ENCODE data around the gene LRRC4. TPM values are rescaled to one million over a fixed set of nuclear protein-coding genes. Genes with fewer than 3 reads are reported as not detected.

LRRC4 gene
- polyA plus RNA-seq, 1 of the 3 experiments (the other 2 are of a cell fraction): 0.44 TPM

DNA sequence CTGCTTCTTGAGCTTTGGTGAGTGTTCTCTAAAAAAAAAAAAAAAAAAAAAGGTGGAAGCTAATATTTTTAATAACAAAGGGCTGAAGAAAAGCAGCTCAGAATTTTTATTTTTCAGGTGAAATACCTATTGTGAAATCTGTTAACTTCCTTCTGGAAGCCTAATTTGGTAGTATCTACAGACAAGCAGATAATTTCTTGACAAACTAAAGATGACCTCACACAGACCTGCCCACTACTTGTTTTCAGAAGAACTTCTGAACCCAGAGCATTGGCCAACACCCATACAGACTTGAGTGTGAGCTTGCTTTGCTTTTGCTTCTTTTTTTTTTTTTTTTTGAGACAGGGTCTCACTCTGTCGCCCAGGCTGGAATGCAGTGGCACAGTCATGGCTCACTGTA lies 31.2 kb downstream of the LRRC4 start:
- WGBS (ENCODE audit: low lambda C conversion rate): 95% methylated on average over 1 of the region's 1 CpG
- no peaks in the 10 kb centered on the region for H3K27me3 ChIP-seq (ENCODE audit: insufficient read depth)
- POLR2A ChIA-PET: interaction anchor here (0.6 to 1.1 kb wide), 2 partner anchors 23 to 53 kb away, joined by 3 to 4 read pairs; no protein-coding TSS in a partner anchor
- TF ChIP-seq, protein P1, sequence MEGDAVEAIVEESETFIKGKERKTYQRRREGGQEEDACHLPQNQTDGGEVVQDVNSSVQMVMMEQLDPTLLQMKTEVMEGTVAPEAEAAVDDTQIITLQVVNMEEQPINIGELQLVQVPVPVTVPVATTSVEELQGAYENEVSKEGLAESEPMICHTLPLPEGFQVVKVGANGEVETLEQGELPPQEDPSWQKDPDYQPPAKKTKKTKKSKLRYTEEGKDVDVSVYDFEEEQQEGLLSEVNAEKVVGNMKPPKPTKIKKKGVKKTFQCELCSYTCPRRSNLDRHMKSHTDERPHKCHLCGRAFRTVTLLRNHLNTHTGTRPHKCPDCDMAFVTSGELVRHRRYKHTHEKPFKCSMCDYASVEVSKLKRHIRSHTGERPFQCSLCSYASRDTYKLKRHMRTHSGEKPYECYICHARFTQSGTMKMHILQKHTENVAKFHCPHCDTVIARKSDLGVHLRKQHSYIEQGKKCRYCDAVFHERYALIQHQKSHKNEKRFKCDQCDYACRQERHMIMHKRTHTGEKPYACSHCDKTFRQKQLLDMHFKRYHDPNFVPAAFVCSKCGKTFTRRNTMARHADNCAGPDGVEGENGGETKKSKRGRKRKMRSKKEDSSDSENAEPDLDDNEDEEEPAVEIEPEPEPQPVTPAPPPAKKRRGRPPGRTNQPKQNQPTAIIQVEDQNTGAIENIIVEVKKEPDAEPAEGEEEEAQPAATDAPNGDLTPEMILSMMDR (IDR thresholded peaks at IDR 0.05): no peak
- TF ChIP-seq EZH2phosphoT487 (IDR thresholded peaks at IDR 0.05; ENCODE audit: borderline replicate concordance, low read depth) (no peak), RAD21 (IDR thresholded peaks at IDR 0.05; ENCODE audit: low read length) (no peak), FOXM1 (IDR thresholded peaks at IDR 0.05; ENCODE audit: low read depth) (no peak), YY1 (IDR thresholded peaks at IDR 0.05; ENCODE audit: low read depth) (no peak), GABPA (IDR thresholded peaks at IDR 0.05; ENCODE audit: low read depth) (no peak), CHD2 (IDR thresholded peaks at IDR 0.05; ENCODE audit: low read length, partially characterized antibody) (no peak), ELF1 (IDR thresholded peaks at IDR 0.05) (no peak), RCOR1 (IDR thresholded peaks at IDR 0.05; ENCODE audit: low read length) (no peak), MEF2A (IDR thresholded peaks at IDR 0.05; ENCODE audit: borderline replicate concordance, low read depth) (no peak), NRF1 (IDR thresholded peaks at IDR 0.05; ENCODE audit: low read depth, low read length) (no peak), SIN3A (IDR thresholded peaks at IDR 0.05; ENCODE audit: borderline replicate concordance, low read depth, low read length) (no peak)
- TF ChIP-seq, protein P2, sequence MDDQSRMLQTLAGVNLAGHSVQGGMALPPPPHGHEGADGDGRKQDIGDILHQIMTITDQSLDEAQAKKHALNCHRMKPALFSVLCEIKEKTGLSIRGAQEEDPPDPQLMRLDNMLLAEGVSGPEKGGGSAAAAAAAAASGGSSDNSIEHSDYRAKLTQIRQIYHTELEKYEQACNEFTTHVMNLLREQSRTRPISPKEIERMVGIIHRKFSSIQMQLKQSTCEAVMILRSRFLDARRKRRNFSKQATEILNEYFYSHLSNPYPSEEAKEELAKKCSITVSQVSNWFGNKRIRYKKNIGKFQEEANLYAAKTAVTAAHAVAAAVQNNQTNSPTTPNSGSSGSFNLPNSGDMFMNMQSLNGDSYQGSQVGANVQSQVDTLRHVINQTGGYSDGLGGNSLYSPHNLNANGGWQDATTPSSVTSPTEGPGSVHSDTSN (IDR thresholded peaks at IDR 0.05): no peak
- H3K9ac ChIP-seq: no peak overlapping the region
- no peak overlapping the region for H3K4me2 ChIP-seq
- H3K79me2 ChIP-seq (ENCODE audit: insufficient read depth): peaks cover 6% of the 10 kb centered on the region; the same call in 1 of the 2 replicates
- no peak overlapping the region for H2AFZ ChIP-seq (ENCODE audit: low read depth)
- CTCF ChIA-PET: interaction anchor here (0.7 to 1.3 kb wide), 7 partner anchors 9 to 291 kb away, joined by 3 to 4 read pairs (median 3); no protein-coding TSS in a partner anchor
- no peak overlapping the region for H3K4me3 ChIP-seq (ENCODE audit: low read depth in 2 of 2, low read length in 1 of 2)
- no peak for DNase-seq
- H3K9me3 ChIP-seq: no peaks in the 10 kb centered on the region
- no peaks in the 10 kb centered on the region for H3K9me2 ChIP-seq
- peaks cover 7 to 10% of the 10 kb centered on the region in 2 experiments for H3K36me3 ChIP-seq (replicated peaks in 1 of 2; ENCODE audit: control insufficient read depth in 1 of 2, insufficient read depth in 2 of 2, low read length in 1 of 2)
- H3K4me1 ChIP-seq (ENCODE audit: control insufficient read depth in 1 of 2, insufficient read depth in 2 of 2, low read depth in 1 of 2, low read length in 1 of 2): peaks cover 15 to 21% of the 10 kb centered on the region in 2 experiments; a peak in 2 of 4 replicates
- no peak overlapping the region for H3K27ac ChIP-seq (ENCODE audit: low read depth in 2 of 2, low read length in 1 of 2)
- peaks cover 15% of the 10 kb centered on the region for H4K20me1 ChIP-seq (ENCODE audit: insufficient read depth)
- peaks cover under 1% of the 10 kb centered on the region for H3F3A ChIP-seq (replicated peaks; ENCODE audit: insufficient read depth)

DNA sequence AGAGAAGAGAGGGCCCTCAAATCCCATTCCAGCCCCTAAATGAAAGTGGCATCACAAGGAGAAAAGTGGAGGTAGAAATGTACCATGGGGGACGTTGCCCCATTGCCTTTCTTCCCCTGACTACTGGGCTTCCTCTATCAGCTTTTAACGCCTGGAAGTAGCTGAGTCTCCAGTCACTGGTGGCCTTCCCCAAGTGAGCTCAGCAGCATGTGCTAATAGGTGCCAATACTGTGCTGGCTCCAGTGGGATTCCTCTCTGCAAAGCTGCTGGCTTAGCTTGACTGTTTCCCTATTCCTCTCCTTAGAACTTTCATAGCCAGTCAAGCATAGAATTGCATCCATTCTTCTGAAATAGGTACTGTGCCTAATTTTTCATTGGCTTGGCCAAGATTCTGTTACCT lies 32.6 kb downstream of the LRRC4 start:
- DNase-seq: no peak
- Histone ChIP-seq H2AFZ (ENCODE audit: low read depth) (no peak overlapping the region), H3K36me3 (replicated peaks in 1 of 2; ENCODE audit: control insufficient read depth in 1 of 2, insufficient read depth in 2 of 2, low read length in 1 of 2) (peaks cover 8 to 10% of the 10 kb centered on the region in 2 experiments), H3F3A (replicated peaks; ENCODE audit: insufficient read depth) (peaks cover 9% of the 10 kb centered on the region), H3K79me2 (ENCODE audit: insufficient read depth) (peaks cover 10% of the 10 kb centered on the region; the same call in 1 of the 2 replicates), H3K9me2 (no peaks in the 10 kb centered on the region), H3K4me3 (ENCODE audit: low read depth in 2 of 2, low read length in 1 of 2) (no peak overlapping the region), H3K27ac (ENCODE audit: low read depth in 2 of 2, low read length in 1 of 2) (no peak overlapping the region), H3K4me1 (ENCODE audit: control insufficient read depth in 1 of 2, insufficient read depth in 2 of 2, low read depth in 1 of 2, low read length in 1 of 2) (peaks cover 17 to 28% of the 10 kb centered on the region in 2 experiments; a peak in 2 of 4 replicates), H4K20me1 (ENCODE audit: insufficient read depth) (peaks cover 21% of the 10 kb centered on the region), H3K9ac (no peak overlapping the region), H3K27me3 (ENCODE audit: insufficient read depth) (no peaks in the 10 kb centered on the region), H3K4me2 (no peak overlapping the region), H3K9me3 (no peaks in the 10 kb centered on the region)
- no peak for TF ChIP-seq MEF2A (IDR thresholded peaks at IDR 0.05; ENCODE audit: borderline replicate concordance, low read depth)
- TF ChIP-seq, protein P3, sequence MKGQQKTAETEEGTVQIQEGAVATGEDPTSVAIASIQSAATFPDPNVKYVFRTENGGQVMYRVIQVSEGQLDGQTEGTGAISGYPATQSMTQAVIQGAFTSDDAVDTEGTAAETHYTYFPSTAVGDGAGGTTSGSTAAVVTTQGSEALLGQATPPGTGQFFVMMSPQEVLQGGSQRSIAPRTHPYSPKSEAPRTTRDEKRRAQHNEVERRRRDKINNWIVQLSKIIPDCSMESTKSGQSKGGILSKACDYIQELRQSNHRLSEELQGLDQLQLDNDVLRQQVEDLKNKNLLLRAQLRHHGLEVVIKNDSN (IDR thresholded peaks at IDR 0.05; ENCODE audit: borderline replicate concordance, low read depth): no peak
- TF ChIP-seq, protein P4, sequence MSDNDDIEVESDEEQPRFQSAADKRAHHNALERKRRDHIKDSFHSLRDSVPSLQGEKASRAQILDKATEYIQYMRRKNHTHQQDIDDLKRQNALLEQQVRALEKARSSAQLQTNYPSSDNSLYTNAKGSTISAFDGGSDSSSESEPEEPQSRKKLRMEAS (IDR thresholded peaks at IDR 0.05; ENCODE audit: low read depth): no peak
- TF ChIP-seq GABPA (IDR thresholded peaks at IDR 0.05; ENCODE audit: low read depth): no peak
- TF ChIP-seq GATA2 (CRISPR knock-in tag; IDR thresholded peaks at IDR 0.05): no peak
- no peak for TF ChIP-seq MXI1 (IDR thresholded peaks at IDR 0.05; ENCODE audit: low read depth, low read length)
- no peak for TF ChIP-seq TEAD4 (IDR thresholded peaks at IDR 0.05; ENCODE audit: borderline replicate concordance, insufficient read depth)
- TF ChIP-seq CHD2 (IDR thresholded peaks at IDR 0.05; ENCODE audit: low read length, partially characterized antibody): no peak
- no peak for TF ChIP-seq SIN3A (IDR thresholded peaks at IDR 0.05; ENCODE audit: borderline replicate concordance, low read depth, low read length)
- TF ChIP-seq, protein P5, sequence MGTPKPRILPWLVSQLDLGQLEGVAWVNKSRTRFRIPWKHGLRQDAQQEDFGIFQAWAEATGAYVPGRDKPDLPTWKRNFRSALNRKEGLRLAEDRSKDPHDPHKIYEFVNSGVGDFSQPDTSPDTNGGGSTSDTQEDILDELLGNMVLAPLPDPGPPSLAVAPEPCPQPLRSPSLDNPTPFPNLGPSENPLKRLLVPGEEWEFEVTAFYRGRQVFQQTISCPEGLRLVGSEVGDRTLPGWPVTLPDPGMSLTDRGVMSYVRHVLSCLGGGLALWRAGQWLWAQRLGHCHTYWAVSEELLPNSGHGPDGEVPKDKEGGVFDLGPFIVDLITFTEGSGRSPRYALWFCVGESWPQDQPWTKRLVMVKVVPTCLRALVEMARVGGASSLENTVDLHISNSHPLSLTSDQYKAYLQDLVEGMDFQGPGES (IDR thresholded peaks at IDR 0.05; ENCODE audit: low read depth, low read length): no peak
- no peak for TF ChIP-seq RFX5 (IDR thresholded peaks at IDR 0.05; ENCODE audit: low read length)
- ChIA-PET POLR2A (no interaction called here), CTCF (interaction anchor here (1.2 kb wide), 1 partner anchor 21 kb away, joined by 4 read pairs; no protein-coding TSS in a partner anchor)
- 94% methylated on average over 2 of the region's 2 CpGs for WGBS (ENCODE audit: low lambda C conversion rate)
